K562 (cell line): ENCODE measurements around the gene MATCAP1. TPM values are rescaled to one million over a fixed set of nuclear protein-coding genes. Genes with fewer than 3 reads are reported as not detected.

ENCODE experiments used
- CLOCK ChIP-seq: fragments of 250-450 bp; sonication (Bioruptor Pico); IDR thresholded peaks from 2 replicates; pipeline ENCODE4 v1.4.0; 2020; ENCODE audit warnings: mild to moderate bottlenecking, moderate library complexity, borderline replicate concordance
- E2F6 ChIP-seq, 2 experiments: IDR thresholded peaks; 2 replicates each; pipeline ENCODE4 v1.6.1; 2011; ENCODE audit warnings: borderline replicate concordance in 1 of 2, control low read depth in 1 of 2, low read depth in 1 of 2, low read length in 1 of 2, mild to moderate bottlenecking in 1 of 2, mixed read lengths in 1 of 2, moderate library complexity in 1 of 2; ENCODE audit not compliant: insufficient read depth in 1 of 2, insufficient read length in 1 of 2, poor library complexity in 1 of 2, severe bottlenecking in 1 of 2; ENCODE audit errors: extremely low read depth in 1 of 2
- EGR1 ChIP-seq: fragments of 450-650 bp; conservative IDR thresholded peaks from 2 replicates; pipeline ENCODE4 v1.6.1; 2017; ENCODE audit warnings: mild to moderate bottlenecking
- HNRNPL ChIP-seq: fragments of 200-400 bp; formaldehyde crosslinking; IDR thresholded peaks from 2 replicates; pipeline ENCODE4 v1.6.1; 2017; ENCODE audit warnings: low read depth, mild to moderate bottlenecking, low read length
- NFIX ChIP-seq: fragments of 250-450 bp; sonication (Bioruptor Pico); IDR thresholded peaks from 2 replicates; pipeline ENCODE4 v1.4.0; 2020; ENCODE audit warnings: low read depth, mild to moderate bottlenecking, moderate library complexity
- POLR2G ChIP-seq: fragments of 200-400 bp; formaldehyde crosslinking; IDR thresholded peaks from 2 replicates; pipeline ENCODE4 v1.6.1; 2017; ENCODE audit warnings: low read depth, mild to moderate bottlenecking, antibody characterized with exemption, low read length, moderate library complexity
- RBM22 ChIP-seq: fragments of 200-400 bp; formaldehyde crosslinking; IDR thresholded peaks from 2 replicates; pipeline ENCODE4 v1.6.1; 2018; ENCODE audit warnings: low read length, low read depth; ENCODE audit not compliant: poor library complexity, severe bottlenecking
- TARDBP ChIP-seq: fragments of 450-650 bp; IDR thresholded peaks from 2 replicates; pipeline ENCODE4 v1.6.1; 2016
- TFAP4 ChIP-seq: sonication (generic); formaldehyde crosslinking; IDR thresholded peaks from 2 replicates; pipeline ENCODE4 v1.8.0; 2022; ENCODE audit warnings: missing genetic modification reagents, mild to moderate bottlenecking, moderate library complexity, borderline replicate concordance
- ZNF318 ChIP-seq, 2 experiments: fragments of 450-650 bp; IDR thresholded peaks; 2 replicates each; pipeline ENCODE4 v1.6.1; 2016; ENCODE audit warnings: mild to moderate bottlenecking in 2 of 2, borderline replicate concordance in 1 of 2, low read depth in 1 of 2, moderate library complexity in 1 of 2
- ZNF347 ChIP-seq: fragments of 450-650 bp; formaldehyde crosslinking; IDR thresholded peaks from 2 replicates; pipeline ENCODE4 v1.4.0; 2020; ENCODE audit warnings: low read depth, mild to moderate bottlenecking, moderate library complexity
- ZNF583 ChIP-seq: fragments of 250-450 bp; sonication (Bioruptor Pico); IDR thresholded peaks from 2 replicates; pipeline ENCODE4 v1.4.0; 2020
- polyA plus RNA-seq, 8 experiments: library from polyadenylated mRNA; depleted of rRNA in 4 of 8; stranded (reverse) in 5 of 8; unstranded in 3 of 8; fragments of >200 nt; fragmentation: Nextera tagmentation in 2 of 8; fragmentation: Illumina TruSeq in 1 of 8; extraction: Ambion mirVana in 2 of 8; extraction: Trizol in 1 of 8; gene quantifications; 2 replicates each; pipeline versions ENCODE4 v1.2.1 to v1.2.3, GENCODE V29; 2011 to 2014; ENCODE audit warnings: inconsistent platforms in 1 of 8, missing spikeins in 1 of 8
- total RNA-seq, 7 experiments: library from RNA; depleted of rRNA in 6 of 7; stranded (reverse); fragments of >200 nt in 6 of 7; fragmentation: Illumina TruSeq in 2 of 7; extraction: Trizol in 2 of 7; gene quantifications; 2 replicates each; pipeline versions ENCODE4 v1.2.1 to v1.2.3, GENCODE V29; 2011 to 2021; ENCODE audit warnings: low replicate concordance in 1 of 7

Gene MATCAP1
- total and polyA plus RNA-seq, 9 of the 15 experiments (the other 6 are each of a cell fraction or from before 2014, with no cell fraction given) = 3.4 to 20.5 (median 10.3) TPM

- TF ChIP-seq ZNF318 (IDR thresholded peaks at IDR 0.05; ENCODE audit: borderline replicate concordance in 1 of 2, low read depth in 1 of 2) (no peak), TFAP4 (CRISPR knock-in tag) (0 out of 2 replicates have a peak, but pooled peaks have one; percentile 9), ZNF583 (CRISPR knock-in tag) (no peak), CLOCK (CRISPR knock-in tag) (no peak), E2F6 (IDR thresholded peaks at IDR 0.05; ENCODE audit: borderline replicate concordance in 1 of 2, extremely low read depth in 1 of 2, insufficient read depth in 1 of 2, insufficient read length in 1 of 2, low read depth in 1 of 2, low read length in 1 of 2, poor library complexity in 1 of 2, severe bottlenecking in 1 of 2) (no peak), RBM22 (peak; percentile 13), HNRNPL (no peak), NFIX (CRISPR knock-in tag) (no peak), EGR1 (peak; percentile 64), TARDBP (no peak), ZNF347 (CRISPR knock-in tag) (no peak), POLR2G (peak; percentile 71)
Measured at GRCh38 chr16:67150047-67150832, 33.5 kb downstream of the MATCAP1 start (continued).
